HG02642 (cell line): ENCODE measurements around the gene DUSP6.

Experiments used
- ATAC-seq: cut with Tn5 transposase; IDR thresholded peaks from one replicate; pipeline ENCODE4 v1.9.1; 2021; ENCODE audit warnings: mild to moderate bottlenecking; ENCODE audit not compliant: unreplicated experiment, poor library complexity

DUSP6 gene

DNA sequence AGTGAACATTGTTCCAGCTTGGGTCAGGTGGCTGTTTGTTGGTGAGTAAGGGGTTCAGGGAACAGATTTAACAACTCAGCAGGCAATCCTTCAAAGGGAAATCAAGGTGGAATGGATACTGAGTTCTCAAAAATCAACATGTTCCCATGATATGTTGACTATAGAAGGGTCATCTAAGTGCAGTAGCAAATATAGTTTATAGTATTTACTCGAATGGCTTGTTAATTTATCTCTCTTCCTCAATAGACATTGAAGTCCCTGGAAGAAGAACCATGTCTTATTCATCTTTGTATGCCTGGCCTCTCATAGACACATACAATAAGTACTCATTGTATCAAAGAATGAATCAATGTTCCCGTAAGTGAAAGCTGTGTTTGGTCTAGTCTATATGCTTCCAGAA, 24.5 kb upstream of the DUSP6 start:
- ATAC-seq, result no peak

DNA sequence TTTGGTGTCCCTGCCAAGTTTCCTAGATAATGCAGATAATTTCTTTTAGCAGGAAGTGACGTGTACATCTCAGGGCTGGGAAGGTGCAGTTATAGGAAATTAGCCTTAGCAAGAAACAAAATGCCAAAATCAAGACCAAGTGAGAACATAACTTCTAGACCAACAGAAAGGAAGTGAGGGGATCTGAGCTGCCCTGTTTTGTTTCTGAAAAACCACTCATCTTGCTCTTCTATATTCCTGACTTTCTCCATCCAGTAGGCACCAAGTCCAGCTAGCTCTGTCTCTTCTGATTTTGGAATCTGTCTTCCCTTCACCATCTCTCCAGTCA, 23.9 kb upstream of the DUSP6 start:
- no peak for ATAC-seq

DNA sequence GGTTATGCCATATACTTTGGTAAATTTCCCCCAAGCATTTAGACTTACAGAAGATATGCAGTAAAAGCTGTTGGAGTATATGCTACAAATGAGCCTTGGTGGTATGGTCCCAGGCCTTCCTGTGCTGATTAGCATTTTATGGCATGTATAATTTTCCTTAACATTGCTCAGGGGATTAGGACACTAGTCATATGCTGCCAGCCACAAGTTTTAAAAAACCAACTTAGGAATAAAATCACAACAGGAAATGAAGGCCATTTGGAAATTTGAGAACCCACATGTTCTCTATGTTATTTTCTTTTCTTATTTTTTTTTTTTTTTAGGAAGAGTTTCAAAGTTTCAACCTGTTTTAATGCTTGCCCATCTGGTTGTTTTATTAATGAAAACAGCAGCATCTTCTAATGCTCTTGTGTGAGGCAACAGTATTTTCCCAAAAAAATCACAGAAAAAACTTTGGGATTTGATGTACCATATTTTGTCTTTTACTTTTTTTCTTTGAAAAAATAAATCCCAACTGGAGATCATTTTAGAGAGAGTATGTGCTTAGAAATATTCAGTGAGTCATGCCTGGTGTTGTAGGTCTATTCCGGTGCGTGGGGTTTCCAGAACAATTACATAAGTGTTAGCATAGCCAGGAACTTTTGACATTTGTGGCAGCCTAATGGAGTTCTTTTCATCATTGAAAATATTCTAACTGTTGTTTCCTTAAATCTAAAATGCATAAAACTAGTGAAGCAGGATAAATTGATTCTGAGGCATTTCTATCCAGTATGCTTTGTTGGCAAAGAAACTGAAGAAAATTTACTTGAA, 21.7 kb upstream of the DUSP6 start:
- no peak for ATAC-seq

DNA sequence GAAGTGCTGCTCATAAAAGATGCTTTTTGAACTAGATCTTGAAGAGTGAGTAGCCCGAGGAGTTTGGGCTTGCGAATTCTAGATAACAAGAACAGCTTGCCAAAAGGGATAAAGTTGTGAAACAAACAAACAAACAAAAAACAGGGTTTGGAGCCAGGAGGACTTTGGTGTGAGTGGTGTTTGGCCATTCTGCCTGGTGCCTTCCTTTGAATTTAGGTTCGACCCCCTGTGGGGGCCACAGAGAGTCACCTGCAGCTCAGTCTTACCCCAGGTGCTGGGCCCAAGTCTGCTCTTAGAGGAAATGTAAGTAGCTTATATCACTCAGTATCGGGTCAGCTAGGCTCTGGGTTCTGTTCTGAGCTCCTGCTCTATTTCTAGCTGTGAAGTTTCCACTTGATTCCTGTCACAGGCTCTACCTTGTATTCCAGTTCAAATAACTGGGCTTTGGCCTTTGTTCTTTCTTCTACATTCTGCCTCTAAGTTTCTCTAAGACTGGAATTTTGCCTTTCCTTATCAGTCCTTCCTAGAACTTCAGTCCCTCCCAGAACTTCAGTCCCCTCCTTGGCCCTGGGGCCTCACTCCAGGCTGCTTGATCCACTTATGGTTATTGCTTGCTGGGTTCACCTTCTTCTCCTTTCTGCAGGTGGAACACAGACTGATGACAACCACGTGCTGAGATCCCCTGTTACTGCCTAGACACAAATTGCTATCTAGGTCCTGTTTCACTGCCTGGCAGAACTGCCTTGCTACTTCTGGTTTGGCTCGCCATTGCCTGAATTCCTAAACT, 20.5 kb upstream of the DUSP6 start:
- ATAC-seq, result no peak

DNA sequence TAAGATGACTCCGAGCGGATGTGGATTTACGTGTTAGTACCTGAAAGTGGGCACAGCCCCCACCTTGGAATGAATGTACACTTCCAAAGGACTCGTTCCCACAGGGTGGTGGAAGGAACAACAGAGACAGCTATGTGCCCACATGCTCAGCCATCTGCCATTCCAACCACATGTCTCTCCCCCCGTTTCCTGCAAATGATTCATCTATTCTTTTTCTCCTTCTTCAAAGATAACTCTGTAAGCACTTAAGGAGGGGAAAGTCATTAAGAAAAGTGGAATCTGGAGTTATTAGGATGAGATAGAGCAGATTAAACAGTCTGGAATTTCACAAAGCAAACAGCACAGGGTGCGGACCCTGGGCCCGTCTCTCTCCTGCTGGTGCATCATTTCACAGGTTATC, 18.5 kb upstream of the DUSP6 start:
- ATAC-seq, result no peak

DNA sequence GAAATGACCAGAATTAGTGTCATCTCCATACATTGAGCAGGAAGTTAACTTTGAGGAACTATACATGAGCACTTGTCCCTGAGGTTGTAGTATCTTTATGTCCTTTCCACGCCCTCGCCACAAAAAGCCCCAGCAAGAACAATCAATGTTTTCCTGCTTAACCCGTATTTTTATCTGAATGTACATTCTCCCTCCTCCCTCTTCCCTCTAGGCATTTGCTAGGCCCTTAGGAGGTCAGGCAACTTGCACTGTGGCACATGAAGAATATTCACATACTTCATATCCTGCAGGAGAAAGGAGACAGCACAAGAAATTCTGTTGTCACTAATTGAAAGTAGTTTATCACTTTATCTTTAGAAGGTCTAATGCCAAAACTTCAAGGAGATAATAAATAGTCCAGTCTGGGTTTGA, 18.1 kb upstream of the DUSP6 start:
- no peak for ATAC-seq

DNA sequence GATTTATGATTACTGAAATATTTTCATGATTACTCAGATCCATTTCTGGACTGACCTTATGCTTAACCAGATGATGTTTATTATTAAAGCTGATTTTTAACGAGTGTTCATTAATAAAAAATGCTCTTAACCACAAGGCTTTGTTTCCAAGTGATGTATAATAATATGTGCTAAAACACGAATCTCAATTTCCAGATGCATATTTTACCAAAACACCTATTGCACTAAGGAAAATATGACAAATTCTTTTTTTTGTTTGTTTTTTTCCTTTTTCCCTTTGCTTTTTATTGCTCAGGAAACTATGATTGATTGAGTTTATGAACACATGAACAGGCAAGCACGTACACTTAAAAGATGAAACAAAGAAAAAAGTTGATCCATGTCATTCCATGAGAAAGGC, 16.9 kb upstream of the DUSP6 start:
- ATAC-seq, result no peak

DNA sequence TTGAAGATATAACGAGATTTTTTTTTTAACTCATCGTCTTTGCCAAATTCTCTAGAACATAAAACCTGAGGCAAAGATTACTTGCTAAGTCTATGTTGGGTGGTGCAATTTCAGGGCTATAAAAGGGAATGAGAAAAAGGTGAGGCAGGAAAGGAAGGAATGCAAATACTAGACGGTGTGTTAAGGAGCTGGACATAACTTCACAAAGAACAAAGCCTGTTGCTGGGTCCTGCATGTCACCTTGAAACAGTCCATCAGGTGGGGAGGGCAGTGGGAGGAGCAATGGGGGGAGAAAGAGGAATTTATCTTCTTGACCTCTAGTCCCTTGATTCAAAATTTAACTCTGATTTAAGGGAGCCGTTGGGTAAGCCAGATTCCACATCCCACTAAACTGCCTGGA, 16.1 kb upstream of the DUSP6 start:
- ATAC-seq, result no peak

DNA sequence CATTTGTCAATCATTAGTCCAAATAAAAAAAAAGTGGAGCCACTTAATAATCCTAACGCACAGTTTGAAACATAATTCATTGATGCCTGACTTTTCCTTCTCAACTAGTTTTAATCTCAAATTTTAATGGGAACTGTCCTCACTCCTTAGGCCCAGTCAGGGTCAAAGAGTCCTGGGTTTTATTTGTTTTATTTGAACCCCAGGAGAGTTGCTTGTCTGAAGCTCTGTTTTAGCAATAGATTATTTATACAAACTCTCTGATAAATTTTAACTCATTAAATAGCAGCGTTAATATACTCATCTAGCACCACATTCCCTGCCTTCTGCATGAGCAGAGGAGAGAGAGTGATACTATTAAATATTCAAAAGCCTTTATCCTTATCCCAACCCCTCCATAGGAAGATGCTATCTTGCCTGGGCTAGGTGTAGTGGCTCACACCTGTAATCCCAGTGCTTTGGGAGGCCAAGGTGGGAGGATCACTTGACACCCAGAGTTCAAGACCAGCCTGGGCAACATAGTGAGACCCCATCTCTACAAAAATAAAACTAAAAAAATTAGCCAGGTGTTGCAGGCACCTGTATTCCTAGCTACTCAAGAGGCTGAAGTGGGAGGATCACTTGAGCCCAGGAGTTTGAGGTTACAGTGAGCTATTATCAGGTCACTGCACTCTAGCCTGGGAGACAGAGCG, 14.5 kb upstream of the DUSP6 start:
- no peak for ATAC-seq

DNA sequence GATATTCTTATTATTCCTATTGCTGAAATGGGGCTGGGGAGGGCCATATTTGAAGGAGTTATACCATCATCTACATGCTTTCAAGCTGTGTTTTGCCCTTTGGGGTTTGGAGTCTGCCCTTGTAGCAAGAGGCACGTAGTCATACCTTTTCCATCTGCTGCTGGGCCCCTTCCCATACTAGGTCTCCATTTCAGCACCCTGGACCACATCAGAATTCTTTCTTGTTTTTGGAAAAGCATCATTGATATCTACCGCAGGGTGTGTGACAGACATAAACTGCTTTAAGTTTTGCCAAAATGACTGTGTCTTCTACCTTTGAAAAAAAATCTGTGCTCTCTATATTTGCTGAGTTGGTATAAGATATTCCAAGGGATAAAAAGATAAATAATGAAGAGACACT, 12.3 kb upstream of the DUSP6 start:
- ATAC-seq, result no peak

DNA sequence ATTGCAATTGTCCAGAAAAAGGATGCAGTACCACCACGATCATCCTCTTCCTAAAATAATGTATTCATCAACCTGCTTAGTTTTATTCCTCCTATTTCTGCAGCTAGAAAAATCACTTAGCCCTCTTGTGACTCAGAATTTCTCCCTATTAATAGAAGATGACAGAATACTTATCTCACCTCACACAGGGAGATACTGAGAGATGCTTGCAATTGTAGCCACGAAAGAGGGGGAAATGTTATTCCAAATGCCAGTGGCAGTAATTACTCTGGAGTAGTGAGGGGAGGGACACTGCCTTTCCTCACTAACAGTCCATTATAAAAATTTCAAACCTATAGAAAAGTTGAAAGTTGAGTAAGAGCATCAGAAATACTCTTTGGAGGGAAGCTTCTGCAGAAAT, 11.8 kb upstream of the DUSP6 start:
- ATAC-seq, result no peak

DNA sequence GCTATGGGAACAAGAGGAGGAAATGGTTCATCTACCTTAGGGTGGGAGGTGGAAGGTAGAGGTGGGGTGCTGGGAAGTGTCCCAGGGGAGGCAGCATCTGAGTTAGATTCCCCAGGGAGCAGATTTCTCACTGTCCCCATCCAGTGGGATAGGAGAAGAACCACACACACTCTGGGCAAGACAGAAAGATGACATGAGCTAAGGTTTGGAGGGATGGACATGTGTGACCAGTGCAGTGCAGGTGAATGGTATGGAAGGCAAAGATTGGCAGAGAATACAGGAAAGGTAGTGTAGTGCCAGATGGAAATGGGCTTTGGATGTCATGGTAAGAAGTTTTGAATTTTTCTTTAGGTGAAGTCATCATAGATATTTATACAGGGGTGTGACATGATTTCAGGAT, 11.3 kb upstream of the DUSP6 start:
- ATAC-seq, result no peak

DNA sequence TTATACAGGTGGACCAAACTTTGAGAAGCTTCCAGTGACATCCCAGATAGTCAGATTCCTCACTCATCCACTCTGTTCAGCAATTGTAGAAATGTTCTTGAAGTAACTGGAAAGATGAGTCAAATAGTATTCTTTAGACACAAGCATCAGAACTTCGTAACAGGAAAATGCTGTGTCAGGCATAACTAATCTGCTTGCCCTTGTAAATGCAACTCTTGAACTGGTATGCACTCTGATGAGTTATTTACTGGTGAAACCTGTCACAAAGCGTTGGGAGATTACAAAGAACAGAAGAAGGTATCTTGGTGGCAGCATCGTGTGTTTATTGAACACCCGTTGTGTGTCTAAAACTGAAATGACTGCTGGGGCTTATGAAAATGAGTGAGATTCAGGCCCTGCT, 10.8 kb upstream of the DUSP6 start:
- ATAC-seq, result no peak

DNA sequence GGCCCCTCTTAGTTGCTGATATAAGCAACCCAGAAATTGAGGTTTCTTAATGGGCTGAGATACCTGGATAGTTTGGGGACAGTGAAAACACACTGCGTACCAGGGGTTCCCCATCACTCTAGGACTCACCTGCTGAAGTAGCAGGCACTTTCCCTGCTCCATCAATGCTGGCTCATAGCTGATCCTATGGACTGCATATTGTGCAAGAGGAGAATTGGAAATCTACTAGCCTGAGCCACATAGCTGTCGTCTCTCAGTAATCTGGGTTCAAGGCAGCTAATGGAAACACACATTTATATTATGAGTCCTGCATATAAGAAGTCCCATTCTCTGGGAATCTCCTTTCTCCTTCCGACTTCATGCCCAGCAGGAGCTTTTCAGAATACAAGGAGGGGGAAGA, 7.3 kb upstream of the DUSP6 start:
- ATAC-seq, result no peak

DNA sequence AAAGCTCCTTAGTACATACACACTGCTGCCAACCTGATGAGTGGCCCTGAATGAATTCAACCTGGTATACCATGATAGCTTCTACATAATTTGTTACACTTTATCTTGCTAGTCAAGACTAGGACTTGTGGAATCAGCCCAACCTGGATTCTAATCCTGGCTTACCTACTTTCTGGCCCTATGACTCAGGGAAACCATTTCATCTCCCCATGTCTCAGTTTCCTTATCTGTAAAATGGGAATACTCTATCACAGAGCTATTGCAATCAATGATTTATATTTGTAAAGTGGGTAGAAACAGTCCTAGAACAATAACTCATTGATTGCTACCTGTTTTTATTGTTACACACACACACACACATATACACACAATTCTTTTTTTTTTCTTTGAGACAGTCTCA, 6.5 kb upstream of the DUSP6 start:
- no peak for ATAC-seq

DNA sequence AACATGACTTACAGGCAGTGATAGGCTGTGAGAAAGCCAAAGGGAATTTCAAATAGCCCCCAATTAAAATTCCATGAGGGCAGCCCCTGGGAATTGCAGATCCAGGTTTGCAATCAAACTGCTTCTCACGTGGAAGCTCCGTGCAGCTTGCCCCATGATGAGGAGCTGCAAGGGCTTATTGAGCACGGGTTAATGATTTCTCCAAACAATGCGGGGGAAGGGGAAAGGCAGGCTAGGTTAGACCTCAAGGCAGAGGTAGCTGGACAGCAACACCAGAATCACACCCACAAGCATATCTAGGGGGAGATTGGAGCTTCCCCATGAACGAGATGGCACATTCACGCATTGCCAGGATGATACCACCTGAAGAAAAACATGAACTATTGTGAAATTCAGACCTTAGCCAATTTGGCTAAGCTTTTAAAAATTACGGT, 5.0 kb upstream of the DUSP6 start:
- no peak for ATAC-seq

DNA sequence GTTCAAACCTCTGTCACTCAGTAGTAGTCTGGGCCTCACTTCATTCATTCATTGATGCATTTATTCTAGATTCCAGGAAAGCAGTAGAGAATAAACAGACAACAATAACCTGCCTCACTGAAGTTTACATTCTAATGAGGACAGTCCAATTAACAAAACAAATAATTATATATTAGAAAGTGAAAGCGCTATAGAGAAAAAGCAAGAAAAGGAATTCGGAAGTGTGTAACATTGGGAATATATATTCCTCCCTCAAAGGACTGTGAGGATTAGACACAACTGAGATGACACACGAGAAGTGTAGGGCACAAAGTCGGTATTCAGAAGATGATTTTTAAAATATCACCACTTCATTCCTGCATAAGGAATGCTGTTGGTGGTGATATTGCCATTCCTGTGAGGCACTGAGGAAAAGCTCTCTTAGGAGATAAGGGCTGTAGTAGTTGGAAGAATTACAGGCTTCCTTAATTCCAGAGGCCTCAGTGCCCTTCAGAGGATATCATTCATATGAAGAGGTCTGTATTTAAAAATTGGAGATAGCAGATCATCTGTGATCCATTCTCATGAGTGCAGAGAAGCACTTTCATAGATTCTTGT, 3.9 kb upstream of the DUSP6 start:
- ATAC-seq, result no peak

DNA sequence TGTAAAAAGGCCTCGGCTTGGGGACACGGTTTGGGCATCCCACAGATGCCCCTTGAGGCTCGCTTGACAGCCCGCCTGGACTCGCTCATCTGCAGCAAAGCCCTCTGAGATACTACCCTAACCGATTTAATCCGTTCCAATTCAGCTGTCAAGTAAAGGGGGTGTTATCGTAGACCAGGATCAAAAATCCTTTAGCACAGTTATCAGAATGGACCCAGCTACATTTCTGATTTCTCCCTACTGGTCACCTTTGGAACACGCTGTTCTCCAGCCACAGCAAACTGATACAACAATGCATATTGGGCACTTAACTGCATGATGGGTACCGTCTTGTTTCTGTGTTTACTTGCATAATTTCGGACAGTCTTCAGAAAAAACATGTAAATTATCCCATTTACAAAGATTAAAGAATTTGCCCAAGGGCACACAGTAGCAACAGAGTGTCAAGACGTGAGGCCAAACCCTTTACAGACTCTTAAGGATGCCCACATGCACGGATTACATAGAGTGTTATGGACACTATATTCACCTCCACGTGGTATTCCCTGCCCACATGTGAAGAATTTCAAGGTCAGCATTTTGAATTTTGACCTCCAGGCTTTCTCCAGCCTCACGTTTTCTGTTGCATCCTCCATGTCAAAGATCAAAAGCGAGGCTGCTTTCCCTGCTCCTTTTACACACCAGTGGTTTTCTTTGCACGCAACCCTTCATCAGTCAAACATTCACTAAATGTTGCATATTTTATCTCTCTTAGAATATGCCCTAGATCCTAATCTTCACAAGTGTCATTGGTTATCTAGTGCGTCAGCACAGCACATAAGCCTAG, 3.2 kb upstream of the DUSP6 start:
- no peak for ATAC-seq

DNA sequence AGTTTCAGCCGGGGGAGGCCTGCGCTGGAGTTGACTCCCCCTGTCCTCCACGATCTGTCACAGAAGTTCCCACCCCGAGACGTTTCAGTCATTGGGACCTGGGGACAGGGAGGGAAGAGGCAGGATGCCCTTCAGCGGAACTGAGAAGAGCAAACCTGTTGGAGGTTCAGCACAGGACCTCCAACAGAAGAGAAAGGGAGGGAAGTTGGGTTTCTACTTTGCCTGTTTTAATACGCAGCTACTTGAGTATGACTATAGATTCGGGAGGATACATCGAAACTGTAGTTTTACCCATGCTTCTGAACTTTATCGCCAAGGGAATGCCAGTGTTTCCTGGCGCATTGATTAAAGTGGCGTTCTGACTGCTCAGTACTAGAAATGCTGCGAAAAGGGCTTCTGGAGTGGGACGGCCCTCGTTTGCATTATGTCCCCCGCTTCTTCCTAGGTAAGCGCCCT, 2.3 kb upstream of the DUSP6 start:
- no peak for ATAC-seq
